ENCODE measurements around the gene HDAC4. TPM values are rescaled to one million over a fixed set of nuclear protein-coding genes. Genes with fewer than 3 reads are reported as not detected.

The HDAC4 gene
- total RNA-seq, 1 experiment from 2014 or later = 40.1 TPM

- no peaks in the 10 kb centered on the region for H3K27me3 ChIP-seq (ENCODE audit: control insufficient read depth, insufficient read depth, low read length)
- no peak for TF ChIP-seq POLR2AphosphoS5 (IDR thresholded peaks at IDR 0.05; ENCODE audit: low read depth, low read length)
- no peak for TF ChIP-seq TCF7L2 (IDR thresholded peaks at IDR 0.05; ENCODE audit: low read depth, low read length)
- TF ChIP-seq REST (IDR thresholded peaks at IDR 0.05; ENCODE audit: insufficient read depth in 1 of 2, low read depth in 2 of 2, low read length in 1 of 2) = no peak
- no peak for TF ChIP-seq CTCF (IDR thresholded peaks at IDR 0.05)
- TF ChIP-seq SIN3A (IDR thresholded peaks at IDR 0.05; ENCODE audit: borderline replicate concordance, insufficient read depth, low read depth, low read length) = no peak
- BruUV-seq (replicated peaks) = no TSS peak
- CTCF ChIA-PET = no interaction called here
- intact Hi-C loops (cut with micrococcal nuclease; ENCODE audit: unreplicated experiment) = no loop called here
- no peaks in the 10 kb centered on the region for H3K36me3 ChIP-seq (ENCODE audit: control insufficient read depth, insufficient read depth, low read length)
- H3K27ac ChIP-seq (ENCODE audit: low read length) = no peak overlapping the region
- DNase-seq (ENCODE audit: low read depth, low spot score) = no peak
- in situ Hi-C loops (cut with HindIII; ENCODE audit: low pct_unique_long_range_greater_than_20kb, low sequenced_read_pairs) = no loop called here
- H3K4me1 ChIP-seq (ENCODE audit: control insufficient read depth, insufficient read depth, low read length) = no peaks in the 10 kb centered on the region; the same call in 1 of the 2 replicates
- POLR2A ChIA-PET = no interaction called here
- no peaks in the 10 kb centered on the region for H3K9me3 ChIP-seq (ENCODE audit: control insufficient read depth, insufficient read depth, low read depth, low read length)
- no peak for ATAC-seq
- H3K4me3 ChIP-seq (ENCODE audit: low read depth in 2 of 2, low read length in 2 of 2) = no peak overlapping the region
Measured at GRCh38 chr2:239224199-239224570, 176.6 kb downstream of the HDAC4 start.

- intact Hi-C loops (cut with micrococcal nuclease; ENCODE audit: unreplicated experiment) (no loop called here), in situ Hi-C loops (cut with HindIII; ENCODE audit: low pct_unique_long_range_greater_than_20kb, low sequenced_read_pairs) (no loop called here)
- H3K9me3 ChIP-seq (ENCODE audit: control insufficient read depth, insufficient read depth, low read depth, low read length) = no peaks in the 10 kb centered on the region
- no peak overlapping the region for H3K27ac ChIP-seq (ENCODE audit: low read length)
- no peak for TF ChIP-seq CTCF (IDR thresholded peaks at IDR 0.05)
- TF ChIP-seq SIN3A (IDR thresholded peaks at IDR 0.05; ENCODE audit: borderline replicate concordance, insufficient read depth, low read depth, low read length) = no peak
- TF ChIP-seq REST (IDR thresholded peaks at IDR 0.05; ENCODE audit: insufficient read depth in 1 of 2, low read depth in 2 of 2, low read length in 1 of 2) = no peak
- no peak for TF ChIP-seq TCF7L2 (IDR thresholded peaks at IDR 0.05; ENCODE audit: low read depth, low read length)
- no peak for TF ChIP-seq POLR2AphosphoS5 (IDR thresholded peaks at IDR 0.05; ENCODE audit: low read depth, low read length)
- H3K36me3 ChIP-seq (ENCODE audit: control insufficient read depth, insufficient read depth, low read length) = no peaks in the 10 kb centered on the region
- POLR2A ChIA-PET = no interaction called here
- H3K27me3 ChIP-seq (ENCODE audit: control insufficient read depth, insufficient read depth, low read length) = no peaks in the 10 kb centered on the region
- DNase-seq (ENCODE audit: low read depth, low spot score) (no peak), ATAC-seq (no peak)
- BruUV-seq (replicated peaks) = no TSS peak
- CTCF ChIA-PET = no interaction called here
- no peaks in the 10 kb centered on the region; the same call in 1 of the 2 replicates for H3K4me1 ChIP-seq (ENCODE audit: control insufficient read depth, insufficient read depth, low read length)
- no peak overlapping the region for H3K4me3 ChIP-seq (ENCODE audit: low read depth in 2 of 2, low read length in 2 of 2)
Measured at GRCh38 chr2:239223310-239224198, 177.3 kb downstream of the HDAC4 start.
